ENCODE results near the gene CDH4.

Gene CDH4

DNA sequence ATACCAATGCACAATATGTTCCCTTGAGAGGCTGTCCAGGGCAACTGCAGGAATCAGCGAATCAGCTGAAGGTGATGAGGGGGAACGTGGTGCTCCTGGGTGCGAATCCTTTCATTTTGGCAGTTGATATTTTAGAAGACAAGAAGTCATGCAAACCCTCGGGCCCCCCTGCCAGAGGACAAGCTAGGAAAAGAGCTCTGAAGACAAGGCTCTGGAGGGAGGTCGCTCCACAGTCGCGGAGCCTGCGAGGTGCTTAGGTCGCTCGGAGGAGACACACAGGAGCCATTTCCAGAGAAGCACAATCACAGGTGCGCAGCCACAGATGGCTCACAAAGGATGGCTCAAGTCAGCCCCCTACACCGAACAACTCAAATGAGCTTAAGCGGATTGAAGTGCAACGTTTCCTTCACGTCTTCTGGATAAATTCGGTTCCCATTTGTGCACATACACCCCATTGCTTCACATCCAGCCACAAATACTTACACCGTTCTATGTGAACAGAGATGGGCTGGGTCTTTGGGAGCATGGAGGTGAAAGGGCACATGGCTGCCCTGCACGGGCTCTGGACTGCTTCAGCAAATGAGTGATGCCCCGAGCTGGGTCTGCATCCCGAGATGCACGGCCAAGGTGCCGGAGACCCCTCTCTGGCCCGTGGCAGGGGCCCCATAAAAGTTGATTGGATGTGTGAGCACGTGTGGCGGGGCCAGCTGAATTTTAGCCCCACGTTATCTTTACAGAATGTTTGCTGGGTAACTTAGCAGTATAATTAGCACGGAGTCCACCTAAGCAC lies 527.3 kb downstream of the CDH4 start:
- no peak for DNase-seq

DNA sequence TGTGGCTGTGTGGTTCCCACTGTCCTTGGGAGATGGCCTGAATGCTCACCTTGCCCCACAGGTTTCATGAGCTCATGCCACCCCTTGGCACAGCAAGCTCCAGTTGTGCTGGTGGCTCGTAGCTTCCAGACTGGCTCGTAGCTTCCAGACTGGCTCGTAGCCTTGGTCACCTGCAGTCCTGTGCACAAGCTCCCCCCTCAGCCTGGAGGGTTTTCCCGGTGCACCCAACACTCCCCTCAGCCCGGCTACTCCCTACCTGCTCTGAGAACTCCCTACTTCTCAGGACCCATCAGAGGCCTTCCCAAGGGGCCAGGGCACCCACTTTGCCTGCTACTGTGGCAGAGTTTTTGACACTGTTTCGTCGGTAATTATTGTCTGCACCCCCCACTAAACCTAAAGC lies 528.0 kb downstream of the CDH4 start:
- DNase-seq, result no peak

DNA sequence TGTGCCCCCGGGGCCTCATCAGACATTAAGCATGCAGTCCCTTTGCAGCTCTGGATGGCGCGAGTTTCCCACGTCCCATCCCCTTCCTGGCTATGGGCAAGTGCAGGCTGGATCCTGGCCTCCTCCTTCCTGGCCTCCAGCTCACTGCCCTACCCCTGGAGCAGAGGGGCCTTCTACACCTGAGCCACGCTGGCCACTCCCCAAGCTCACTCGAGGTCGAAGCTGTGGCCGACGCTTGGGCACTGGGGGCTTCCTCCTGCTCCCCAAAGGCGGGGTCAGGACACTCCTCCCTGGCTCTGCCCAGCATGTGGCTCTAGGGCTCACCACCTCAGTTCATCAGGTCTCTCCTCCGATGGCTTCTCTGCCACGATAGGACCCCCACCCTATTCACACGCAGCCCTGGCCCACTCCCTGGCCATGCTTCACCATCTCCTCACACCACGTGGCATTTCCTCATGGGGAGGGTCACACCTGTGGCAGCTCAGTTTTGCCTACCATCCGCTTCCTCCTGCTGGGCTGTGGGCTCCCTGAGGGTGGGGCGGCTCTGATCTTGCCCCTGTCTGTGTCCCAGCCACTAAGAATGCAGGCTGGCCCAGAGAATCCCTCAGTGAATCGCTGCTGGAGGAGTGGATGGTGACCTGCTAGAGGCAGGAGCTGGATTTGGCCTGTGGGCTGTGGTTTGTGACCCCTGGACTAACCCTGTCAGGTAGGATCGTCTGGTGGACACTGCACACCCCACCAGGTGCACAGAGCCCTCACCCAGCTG lies 532.9 kb downstream of the CDH4 start:
- no peak for DNase-seq

DNA sequence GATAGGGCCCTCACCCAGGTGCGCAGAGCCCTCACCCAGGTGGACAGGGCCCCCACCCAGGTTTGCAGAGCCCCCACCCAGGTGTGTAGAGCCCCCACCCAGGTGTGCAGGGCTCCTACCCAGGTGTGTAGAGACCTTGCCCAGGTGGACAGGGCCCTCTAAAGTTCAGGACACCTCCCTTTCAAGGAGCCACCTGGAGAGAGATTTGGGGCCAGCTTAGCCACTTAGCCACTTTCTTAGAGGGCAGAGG lies 533.4 kb downstream of the CDH4 start:
- no peak for DNase-seq

DNA sequence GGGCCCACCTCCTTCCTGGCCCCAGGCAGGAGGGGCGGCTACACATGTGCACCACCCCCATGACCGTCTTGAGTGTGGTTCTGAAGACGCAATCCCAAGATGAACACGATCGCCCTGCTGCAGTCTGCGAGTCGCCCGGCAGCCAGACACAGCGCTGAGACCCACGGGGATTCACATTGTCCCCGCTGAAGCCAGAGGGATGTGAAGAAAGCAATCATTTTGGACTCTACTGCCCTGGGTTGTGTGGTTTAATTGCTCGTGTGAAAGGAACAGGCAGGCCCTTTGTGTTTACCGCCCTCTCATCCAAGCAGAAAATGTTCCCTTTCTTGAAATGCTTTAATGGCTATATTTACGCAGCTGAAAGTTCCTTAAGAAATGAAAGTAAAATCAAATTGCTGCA lies 534.2 kb downstream of the CDH4 start:
- DNase-seq, result no peak

DNA sequence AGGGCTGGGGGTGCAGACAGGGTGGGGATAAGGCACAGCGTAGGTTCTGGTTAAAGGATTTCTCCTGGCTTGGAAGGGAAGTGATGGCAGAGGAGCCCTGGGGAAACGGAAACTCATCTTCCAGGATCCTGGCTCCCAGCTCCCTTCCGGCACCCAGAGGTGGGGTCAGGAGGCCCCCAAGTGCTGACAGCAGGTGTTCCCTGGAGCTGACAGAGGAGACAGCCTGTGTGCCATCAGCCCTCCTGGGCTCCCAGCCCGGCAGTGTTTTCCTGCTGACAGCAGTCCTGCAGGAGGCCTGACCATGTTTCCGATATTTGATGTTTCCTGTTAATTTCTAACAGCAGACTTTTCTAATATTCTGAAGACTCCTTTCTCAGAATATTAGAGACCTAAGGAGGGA lies 536.3 kb downstream of the CDH4 start:
- DNase-seq, result no peak

DNA sequence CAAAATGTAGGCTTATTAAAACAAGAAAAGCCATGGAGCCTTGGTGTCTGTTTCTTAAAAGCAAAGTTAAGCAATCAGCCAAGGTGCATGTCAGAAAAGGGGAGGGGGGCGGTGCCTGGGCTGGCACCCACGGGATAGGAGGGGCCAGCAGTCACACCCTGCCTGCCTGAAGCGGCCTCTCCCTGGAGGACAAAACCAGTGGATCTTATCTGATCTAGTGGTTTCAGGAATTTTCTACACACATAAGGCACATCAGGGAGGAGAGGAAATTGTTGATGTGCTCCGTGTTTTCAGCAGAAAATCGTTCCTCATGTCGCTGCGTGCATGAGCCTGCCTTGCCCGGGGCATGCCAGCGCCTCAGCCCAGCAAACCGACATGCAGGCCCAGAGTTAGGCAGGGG lies 537.3 kb downstream of the CDH4 start:
- DNase-seq, result no peak

DNA sequence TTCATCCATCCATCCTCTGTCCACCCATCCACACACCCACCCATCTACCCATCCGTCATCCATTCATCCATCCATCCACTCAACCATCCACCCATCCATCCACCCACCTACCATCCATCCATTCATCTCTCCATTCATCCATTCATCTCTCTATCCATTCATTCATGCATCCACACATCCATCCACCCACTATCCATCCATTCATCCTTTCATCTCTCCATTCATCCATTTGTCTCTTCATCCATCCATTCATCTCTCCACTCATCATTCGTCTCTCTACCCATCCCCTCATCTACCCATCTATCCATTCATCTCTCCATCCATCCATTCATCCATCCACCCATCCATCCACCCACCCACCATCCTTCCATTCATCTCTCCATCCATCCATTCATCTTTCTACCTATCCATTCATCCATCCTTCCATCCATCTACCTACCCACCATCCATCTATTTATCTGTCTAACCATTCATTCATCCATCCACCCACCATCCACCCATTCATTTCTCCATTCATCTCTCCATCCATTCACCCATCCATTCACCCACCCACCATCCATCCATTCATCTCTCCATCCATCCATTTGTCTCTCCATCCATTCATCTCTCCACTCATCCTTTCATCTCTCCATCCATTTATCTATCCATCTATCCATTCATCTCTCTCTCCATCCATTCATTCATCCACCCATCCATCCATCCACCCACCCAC lies 538.2 kb downstream of the CDH4 start:
- no peak for DNase-seq

DNA sequence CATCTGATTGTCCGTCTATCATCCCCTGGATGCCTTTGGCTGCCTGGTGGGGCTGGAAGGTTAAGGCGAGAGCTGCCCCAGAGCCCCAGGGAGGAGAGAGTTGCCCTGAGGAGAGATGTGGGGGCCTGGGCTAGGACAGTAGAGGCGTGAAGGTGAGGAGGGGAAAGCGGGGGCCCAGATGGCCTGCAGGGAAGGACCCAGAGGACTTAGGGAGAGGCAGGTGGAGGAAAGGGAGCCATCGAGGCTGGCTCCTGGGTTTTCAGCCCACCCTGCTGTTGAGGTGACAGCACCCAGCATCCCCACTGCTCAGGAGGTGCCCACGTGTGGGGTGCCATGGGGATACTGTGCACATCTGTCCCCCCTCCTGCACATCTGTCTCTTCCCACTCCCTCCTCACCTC lies 539.9 kb downstream of the CDH4 start:
- no peak for DNase-seq

DNA sequence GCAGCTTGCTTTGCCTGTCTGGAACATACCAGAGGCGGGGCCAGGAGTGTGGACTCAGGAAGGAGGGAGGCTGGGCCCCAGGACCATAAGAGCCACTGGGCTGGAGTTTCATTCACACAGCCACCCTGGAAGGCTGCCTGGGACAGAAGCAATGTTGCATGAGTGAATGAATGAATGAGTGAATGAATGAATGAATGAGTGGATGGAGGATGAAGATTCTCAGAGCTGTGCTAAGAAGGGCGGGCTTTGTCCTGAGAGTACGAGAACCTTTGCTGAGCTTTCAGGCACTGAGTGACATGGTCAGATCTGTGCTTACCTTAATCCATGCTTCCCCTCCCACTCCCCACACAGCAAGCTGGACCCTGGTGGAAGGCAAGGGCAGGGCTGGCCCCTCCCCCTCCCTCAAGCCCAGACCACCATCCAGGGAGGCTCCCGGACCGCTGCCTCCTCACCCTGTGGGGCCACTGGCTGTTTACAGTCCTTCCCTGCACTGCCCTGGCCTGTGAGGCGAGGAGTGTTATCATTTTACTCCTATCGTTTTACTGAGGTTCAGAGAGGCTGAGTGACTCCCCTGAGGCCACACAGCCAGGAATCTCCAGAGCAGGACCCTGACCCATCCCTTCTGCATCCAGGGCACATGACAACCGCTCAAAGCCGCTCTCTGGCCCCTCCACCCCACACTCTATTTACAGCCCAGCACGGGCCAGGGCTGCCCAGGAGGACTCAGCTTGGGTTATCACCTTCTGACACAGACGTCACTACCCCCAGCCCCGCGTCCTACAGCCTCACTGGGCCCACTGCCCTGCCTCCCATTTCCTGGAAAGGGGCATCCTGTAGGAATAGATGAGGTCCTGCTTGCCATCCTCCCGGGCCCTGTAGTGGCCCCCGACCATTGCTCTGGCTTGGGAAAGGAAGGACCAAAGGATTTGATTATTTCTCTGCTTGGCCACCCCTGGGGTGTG lies 543.9 kb downstream of the CDH4 start:
- DNase-seq, result no peak

DNA sequence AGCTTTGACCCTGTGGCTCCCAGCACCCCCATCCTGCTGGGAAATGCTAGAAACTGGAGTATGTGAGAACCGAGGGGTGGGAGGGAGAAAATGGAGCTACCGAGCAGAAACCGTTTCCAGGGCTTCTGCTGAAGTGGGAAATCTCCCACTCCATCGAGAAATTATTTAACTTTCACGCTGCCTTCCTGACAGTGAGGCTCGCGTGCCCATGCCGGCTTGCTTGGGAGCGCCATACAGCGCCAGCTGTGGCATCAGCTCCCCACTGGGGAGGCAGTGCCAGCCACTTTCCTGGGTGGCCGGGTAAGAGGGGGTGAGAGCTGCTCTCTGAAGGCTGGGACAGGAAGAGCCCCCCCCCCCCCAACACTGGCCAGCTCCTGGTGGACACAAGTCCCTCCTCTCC lies 544.7 kb downstream of the CDH4 start:
- no peak for DNase-seq

DNA sequence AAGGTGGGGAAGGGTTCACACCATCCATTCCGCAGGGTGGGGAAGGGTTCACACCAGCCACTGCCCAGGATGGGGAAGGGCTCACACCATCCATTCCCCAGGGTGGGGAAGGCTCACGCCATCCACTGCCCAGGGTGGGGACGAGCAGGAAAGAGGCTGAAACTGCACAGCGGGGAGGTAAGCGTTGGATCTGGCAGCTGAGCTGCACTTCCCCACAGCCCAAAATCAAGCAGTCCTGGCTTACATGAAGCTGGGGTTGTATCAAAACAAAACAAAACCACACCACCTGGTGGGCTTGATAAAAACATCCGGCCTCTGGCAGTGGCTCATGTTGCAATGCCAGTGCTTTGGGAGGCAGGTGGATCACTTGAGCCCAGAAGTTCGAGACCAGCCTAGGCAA lies 545.1 kb downstream of the CDH4 start:
- no peak for DNase-seq

DNA sequence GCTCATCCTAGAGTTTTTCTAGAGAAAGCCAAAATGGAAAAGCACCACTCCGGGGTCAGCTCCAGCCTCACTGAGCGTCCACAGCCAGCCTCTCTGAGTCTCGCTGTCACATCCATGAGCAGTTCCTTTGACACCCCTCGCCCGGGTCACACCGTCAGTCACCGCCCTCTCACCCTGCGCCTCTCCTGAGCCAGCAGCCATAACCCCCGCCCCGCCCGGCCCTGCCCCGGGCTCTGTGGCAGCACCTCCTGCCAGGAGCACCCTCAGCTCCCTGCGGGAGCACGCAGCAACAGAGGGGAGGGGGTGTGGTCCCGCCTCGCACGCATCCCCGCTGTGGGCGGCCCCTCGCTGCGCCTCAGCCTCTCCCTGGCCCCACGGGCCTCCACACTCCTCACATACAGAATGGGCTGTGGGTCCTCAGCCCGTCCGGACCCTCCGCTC lies 545.9 kb downstream of the CDH4 start:
- DNase-seq, result no peak

DNA sequence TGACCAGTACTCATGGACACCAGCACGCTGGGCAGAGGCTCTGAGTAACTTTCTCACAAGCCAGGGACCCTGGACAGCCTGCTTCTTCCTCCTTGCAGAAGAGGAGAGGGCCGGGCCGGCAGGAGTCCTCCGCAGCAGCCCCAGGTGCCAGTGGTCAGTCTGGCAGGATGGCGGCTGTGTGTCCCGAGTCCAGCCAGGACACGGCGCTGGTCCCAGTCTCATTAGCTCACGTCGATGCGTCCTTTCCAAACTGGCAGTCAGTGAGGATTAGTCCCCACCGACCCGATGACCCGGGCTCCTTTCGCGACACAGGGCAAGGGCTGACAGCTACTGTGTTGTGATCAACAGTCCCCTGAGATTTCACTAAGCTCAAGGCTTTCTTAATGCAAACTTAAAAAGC lies 546.6 kb downstream of the CDH4 start:
- DNase-seq, result no peak

DNA sequence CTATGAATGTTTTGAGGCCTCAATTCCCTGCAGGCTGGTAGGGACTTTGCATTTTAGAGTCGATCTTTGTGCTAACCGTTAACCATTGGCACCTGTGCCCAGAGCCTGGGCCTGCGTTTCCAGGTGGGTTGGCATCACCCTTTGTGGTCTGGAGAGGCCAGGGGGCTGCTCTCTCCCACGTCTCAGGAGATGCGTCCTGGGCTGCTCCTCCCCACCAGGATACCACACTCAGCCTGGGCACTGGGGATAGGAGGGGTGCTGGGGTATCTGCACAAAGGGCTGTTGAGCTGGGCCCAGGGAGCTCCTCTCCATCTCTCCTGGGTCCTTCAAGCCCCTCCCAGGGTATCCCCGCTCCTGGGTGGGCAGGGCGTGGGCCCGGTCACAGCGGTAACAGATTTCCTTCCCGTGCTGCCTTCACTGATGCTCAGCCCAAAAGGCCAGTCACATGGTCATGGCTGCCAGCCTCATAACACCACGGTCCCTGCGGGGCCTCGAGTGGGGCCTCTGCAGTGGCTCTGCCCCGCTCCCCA lies 547.4 kb downstream of the CDH4 start:
- no peak for DNase-seq

DNA sequence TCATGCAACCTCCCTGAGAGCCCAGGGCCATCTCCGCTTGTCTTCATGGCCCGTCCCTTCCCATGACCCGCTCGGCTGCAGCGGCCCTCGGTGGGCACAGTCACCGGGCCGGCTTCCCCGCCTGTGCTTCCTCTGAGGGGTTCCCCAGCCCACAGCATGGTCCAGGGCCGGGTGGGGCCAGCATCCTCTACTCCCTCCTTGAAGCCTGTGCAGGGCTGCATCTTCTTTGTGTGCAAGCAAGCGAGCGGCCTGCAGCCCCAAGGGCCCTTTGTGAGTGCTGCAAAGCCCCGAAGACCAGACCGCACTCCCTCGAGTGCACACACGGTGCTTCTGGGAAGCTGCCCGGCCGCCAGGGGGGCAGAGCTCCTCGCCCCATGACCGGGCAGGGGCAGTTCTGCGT lies 547.9 kb downstream of the CDH4 start:
- DNase-seq, result no peak

DNA sequence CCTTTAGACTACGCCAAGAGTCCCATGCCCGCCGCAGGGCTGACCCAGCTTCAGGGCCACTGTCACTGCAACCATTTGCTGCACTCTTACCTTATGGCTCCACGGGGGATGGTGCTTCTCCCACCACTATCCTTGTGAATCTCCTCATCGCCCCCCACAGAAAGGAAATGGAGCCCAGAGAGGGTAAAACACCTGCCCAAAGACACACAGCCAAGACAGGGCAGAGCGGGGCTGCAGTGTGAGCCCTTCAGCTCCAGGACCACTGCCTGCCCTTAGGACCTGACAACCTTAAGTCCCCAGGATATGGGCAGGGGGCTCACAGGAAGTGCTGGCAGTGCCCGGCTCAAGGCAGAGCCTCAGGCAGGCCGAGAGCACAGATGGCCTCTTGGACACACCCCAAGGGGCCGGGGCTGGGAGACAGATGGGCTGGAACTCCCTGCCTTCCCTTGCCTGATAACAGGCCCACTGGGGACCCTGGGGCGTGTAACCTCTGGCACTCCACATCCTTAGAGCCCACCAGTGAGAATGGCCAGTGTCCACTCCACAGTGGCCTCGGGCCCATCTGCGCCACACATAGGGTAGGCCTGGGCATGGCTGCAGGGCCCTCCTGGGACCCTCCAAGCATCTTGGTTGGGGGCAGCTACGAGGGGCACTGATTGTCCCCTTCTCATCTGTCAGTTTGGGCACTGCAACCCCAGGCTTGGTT lies 548.5 kb downstream of the CDH4 start:
- no peak for DNase-seq

DNA sequence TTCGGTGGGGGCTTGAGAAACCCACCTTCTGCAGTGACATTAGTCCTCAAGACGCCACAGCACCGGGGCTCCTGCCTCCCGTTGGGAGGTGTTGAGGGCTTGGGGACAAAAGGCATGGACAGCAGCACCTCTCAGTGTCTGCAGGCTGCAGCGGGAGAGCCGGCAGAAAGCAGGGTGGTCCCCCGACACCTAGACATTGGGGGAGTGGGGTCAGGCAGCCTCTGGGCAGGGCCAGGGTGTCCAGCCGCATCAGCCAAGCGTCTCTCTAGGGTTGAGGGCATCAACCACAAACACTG lies 549.0 kb downstream of the CDH4 start:
- no peak for DNase-seq

DNA sequence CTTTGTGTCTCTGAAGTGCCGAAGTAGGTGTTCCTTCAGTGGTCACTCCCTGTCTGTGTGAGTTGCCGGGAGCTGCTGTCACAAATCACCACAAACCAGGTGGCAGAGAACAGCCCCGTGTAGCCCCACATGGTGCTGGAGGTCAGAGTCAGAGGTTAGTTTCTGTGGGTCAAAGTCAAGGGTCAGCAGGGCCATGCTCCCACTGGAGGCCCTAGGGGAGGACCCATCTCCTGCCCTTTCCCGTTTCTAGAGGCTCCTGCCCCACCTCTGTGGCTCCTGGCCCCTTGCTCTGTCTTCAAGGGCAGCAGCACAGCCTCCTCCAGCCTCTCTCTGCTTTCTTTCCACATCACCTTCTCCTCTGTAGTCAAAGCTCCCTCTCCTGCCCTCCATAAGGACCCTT lies 549.4 kb downstream of the CDH4 start:
- no peak for DNase-seq

DNA sequence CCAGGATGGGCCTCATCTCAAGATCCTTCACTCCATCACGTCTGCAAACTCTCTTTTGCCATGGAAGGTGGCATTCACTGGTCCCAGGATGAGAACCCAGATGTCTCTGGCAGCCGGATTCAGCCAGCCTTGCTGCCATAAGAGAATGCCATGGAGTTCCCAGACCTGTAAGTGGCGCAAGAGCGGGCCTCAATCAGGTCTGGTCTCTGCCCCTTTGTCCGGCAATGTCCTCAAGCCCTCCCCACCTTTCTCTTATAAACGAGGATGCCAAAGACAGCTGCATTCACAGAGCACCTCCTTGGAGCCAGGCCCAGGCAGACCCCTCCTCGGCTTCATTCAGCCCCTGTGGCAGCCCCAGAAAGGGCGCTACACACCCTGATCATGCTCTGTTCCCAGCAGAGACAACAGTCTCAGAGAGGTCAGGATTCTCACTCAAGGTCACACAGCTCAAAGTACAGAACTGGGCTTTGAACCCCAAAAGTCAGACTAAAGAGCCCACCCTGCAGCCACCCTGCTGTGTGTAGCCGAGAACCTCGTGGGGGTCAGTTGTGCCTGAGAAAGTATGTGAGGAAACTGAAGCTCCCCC lies 549.9 kb downstream of the CDH4 start:
- no peak for DNase-seq

DNA sequence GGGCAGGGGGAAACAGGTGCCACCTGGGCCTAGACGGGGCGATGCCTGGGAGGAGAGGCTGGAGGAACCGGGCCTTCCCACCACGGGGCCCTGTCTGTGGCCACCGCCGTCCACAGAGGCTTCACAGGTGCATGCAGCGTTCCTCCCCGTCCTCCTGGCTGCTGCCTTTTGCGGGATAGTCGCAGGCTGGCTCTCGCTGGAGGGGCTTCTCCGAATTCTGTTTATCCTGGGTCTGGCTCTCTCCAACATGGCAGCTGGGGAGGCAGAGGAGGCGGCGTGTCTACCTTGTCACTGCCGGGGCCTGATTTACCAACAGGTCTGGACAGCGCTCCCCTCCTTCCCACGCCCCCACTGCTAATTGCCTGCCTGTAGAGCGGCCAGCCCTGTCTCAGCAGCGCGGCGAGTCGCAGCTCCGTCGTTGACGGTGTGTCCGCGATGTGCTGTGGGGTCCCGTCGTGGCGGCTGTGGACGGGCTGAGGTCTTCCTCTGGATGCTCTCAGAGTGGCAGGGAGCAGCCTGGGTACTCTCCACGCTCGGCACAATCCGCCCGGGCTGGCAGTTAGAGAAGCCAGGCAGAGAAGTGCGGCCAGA lies 550.8 kb downstream of the CDH4 start:
- no peak for DNase-seq
